ENCODE data around the gene TMEM106C.

Gene TMEM106C

GRCh38 chr12:48017921-48018617, 54.7 kb downstream of the TMEM106C start:
- TF ChIP-seq FOXP2 (optimal IDR thresholded peaks at IDR 0.05; ENCODE audit: borderline replicate concordance, extremely low read depth, extremely low read length, insufficient read depth), result no peak
- TF ChIP-seq POLR2AphosphoS5 (IDR thresholded peaks at IDR 0.05; ENCODE audit: low read depth, low read length), result no peak
- no peak for TF ChIP-seq REST (IDR thresholded peaks at IDR 0.05; ENCODE audit: insufficient read depth in 1 of 2, low read depth in 2 of 2, low read length in 2 of 2)
- no peak for TF ChIP-seq TAF1 (IDR thresholded peaks at IDR 0.05; ENCODE audit: borderline replicate concordance, insufficient read depth, low read length)
- TF ChIP-seq SIN3A (IDR thresholded peaks at IDR 0.05; ENCODE audit: borderline replicate concordance, insufficient read depth, low read length), result no peak

Measured in PFSK-1 (cell line).